Measurements from ENCODE around the gene ELMO1.
"Not testable (repeated sequence)": the region's sequence is repeated elsewhere in the genome, so short reads cannot be mapped to it uniquely, and the experiment has no call there.

Gene ELMO1

GRCh38 chr7:37160656-37161055 is 288.0 kb downstream of the ELMO1 start:
- no peak for DNase-seq

- no peak for DNase-seq
Measured at GRCh38 chr7:37153376-37153775, 295.3 kb downstream of the ELMO1 start.

- no peak for DNase-seq
Measured at GRCh38 chr7:37151741-37152413, 296.8 kb downstream of the ELMO1 start.

- no peak for DNase-seq
Measured at GRCh38 chr7:37150856-37151255, 297.8 kb downstream of the ELMO1 start.

- no peak for DNase-seq
Measured at GRCh38 chr7:37150180-37150579, 298.5 kb downstream of the ELMO1 start.

GRCh38 chr7:37149773-37150124 is 298.9 kb downstream of the ELMO1 start:
- no peak for DNase-seq

GRCh38 chr7:37149051-37149772 is 299.5 kb downstream of the ELMO1 start:
- DNase-seq = no peak

- DNase-seq = no peak
Measured at GRCh38 chr7:37145682-37146081, 303.0 kb downstream of the ELMO1 start.

GRCh38 chr7:37144423-37144822 is 304.2 kb downstream of the ELMO1 start:
- DNase-seq = no peak

- no peak for DNase-seq
Measured at GRCh38 chr7:37142958-37143357, 305.7 kb downstream of the ELMO1 start.

- no peak for DNase-seq
Measured at GRCh38 chr7:37141742-37142141, 306.9 kb downstream of the ELMO1 start.

GRCh38 chr7:37133902-37134301 is 314.8 kb downstream of the ELMO1 start:
- not testable (repeated sequence) for DNase-seq

GRCh38 chr7:37131855-37132254 is 316.8 kb downstream of the ELMO1 start:
- no peak for DNase-seq

GRCh38 chr7:37129035-37129425 is 319.6 kb downstream of the ELMO1 start:
- DNase-seq = no peak

- DNase-seq = no peak
Measured at GRCh38 chr7:37128327-37129034, 320.2 kb downstream of the ELMO1 start.

- DNase-seq = no peak
Measured at GRCh38 chr7:37119296-37119860, 329.3 kb downstream of the ELMO1 start.

GRCh38 chr7:37118004-37118403 is 330.7 kb downstream of the ELMO1 start:
- no peak for DNase-seq

- DNase-seq = no peak
Measured at GRCh38 chr7:37117292-37117691, 331.4 kb downstream of the ELMO1 start.

GRCh38 chr7:37116093-37116701 is 332.5 kb downstream of the ELMO1 start:
- DNase-seq = no peak

GRCh38 chr7:37113661-37114355 is 334.9 kb downstream of the ELMO1 start:
- DNase-seq = no peak

GRCh38 chr7:37112876-37113275 is 335.8 kb downstream of the ELMO1 start:
- no peak for DNase-seq

GRCh38 chr7:37112218-37112617 is 336.4 kb downstream of the ELMO1 start:
- no peak for DNase-seq

GRCh38 chr7:37111459-37111858 is 337.2 kb downstream of the ELMO1 start:
- DNase-seq = no peak
